GM12874 (cell line): ENCODE data around the gene EPHA2.

Experiments used
- CTCF ChIP-seq: IDR thresholded peaks from 2 replicates; pipeline ENCODE4 v1.5.1; 2011; ENCODE audit warnings: low read depth, mild to moderate bottlenecking, control low read depth, low read length, moderate library complexity; ENCODE audit not compliant: insufficient read depth

Gene EPHA2

GRCh38 chr1:16174886-16175598, 19.2 kb upstream of the EPHA2 start:
- no peak for TF ChIP-seq CTCF

DNA sequence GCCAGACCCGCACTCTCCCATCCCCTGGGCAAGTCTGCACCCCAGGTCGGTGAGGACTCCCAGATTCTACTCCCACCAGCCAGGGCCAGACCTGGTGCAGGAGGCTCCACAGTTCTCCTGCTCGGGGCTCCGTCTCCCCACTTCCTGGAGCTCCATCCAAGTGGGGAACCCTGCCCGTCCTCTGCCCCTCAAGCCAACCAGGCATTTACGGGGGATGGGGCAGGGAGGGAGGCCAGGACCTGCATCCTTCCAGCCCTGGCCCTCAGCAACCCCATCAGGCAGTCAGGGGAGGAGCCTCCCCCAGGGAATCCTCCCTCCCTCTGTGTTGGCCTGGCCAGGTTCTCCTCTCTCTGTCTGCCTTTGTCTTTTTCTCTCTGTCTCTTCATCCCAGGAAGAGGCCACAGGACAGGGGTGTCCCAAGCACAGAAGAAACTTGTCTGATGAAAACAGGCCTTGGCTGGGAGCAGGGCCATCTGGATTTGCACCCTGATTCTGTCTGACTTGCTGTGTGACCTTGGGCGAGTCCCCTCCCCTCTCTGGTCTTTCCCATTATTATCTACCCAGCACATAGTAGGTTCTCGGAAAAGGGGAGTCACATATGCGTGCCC, 18.5 kb upstream of the EPHA2 start:
- TF ChIP-seq CTCF: no peak

DNA sequence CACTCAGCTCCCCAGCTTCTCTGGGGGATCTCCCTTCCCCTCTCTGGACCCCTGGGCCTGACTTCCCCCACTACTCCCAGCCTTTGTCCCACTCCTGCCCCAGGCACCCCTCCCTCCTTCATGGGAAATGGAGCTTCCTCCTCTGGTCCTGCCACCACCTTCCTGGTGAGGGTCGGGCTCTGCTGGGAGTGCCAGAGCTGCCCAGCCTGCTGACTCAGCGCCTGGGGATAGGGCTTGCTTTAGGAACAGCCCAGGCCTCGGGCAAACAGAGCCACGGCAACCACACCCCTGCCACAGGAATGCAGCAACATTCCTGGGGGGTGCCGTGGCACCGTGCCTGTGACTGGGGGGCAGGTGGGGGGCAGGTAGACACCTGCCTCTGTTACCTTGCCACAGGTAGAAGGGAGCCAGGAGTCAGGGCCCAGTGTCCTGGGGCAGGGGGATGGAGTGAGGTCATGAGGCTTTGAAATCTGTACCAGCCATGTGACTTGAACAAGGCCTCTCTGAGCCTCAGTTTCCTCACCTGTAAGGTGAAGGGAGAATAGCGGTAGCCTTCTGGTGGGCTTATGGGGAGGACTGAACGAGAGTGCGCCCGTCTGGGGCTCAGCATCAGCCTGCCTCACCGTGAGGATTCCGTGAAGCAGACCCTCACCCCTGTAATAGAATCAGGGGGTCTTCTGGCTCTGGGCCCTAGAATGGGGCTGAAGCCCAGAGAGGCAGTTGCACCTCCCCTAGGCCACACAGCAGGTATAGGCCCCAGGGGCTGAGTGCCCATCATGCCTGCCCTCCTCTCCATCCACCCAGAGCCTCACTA, 17.8 kb upstream of the EPHA2 start:
- TF ChIP-seq CTCF: no peak

- no peak for TF ChIP-seq CTCF
Measured at GRCh38 chr1:16172964-16173446, 17.1 kb upstream of the EPHA2 start.

- no peak for TF ChIP-seq CTCF
Measured at GRCh38 chr1:16172218-16172830, 16.5 kb upstream of the EPHA2 start.

DNA sequence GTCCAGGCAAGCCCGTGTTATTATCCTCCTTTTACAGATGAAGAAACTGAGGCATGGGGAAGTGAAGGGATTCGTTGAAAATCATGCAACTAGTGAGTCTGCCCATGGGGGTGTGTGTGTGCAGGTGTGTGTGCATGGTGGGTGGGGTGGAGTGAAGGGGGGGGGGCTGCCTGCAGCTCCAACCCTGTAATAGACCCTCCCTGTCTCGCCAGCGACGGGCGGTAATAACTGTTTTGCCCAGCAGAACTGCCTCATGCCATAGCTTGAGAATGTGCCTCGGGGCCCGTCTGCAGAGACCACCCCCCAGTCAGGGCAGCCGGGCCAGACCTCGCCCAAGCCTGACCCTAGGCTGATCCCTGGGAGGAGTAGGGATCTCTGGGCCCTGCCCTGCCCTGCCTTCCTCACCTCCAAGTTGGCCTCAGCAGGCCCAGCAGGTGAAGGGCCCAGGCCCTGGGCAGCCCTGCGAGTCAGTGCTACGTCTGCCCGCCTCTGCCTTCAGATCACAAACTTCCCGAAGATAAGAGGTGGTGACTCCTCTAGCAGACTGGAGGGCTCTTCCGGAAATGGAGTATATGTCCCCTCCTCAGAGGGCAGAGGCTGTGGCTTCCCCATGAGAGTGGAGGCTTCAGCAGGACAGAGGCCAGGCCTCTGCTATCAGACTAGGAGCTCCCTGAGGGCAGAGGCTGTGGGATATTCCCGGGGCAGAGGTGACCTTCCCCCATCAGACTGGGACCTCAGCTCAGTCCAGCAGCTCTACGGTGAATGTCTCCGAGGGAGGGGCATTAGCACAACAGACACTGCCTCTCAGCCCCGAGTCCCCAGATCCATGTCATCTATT, 15.7 kb upstream of the EPHA2 start:
- TF ChIP-seq CTCF: no peak
